Measurements from ENCODE around the gene TWF2.
A peak's percentile ranks its signal among the peaks of the same experiment; 100 is the strongest.
"Not testable (repeated sequence)": the region's sequence is repeated elsewhere in the genome, so short reads cannot be mapped to it uniquely, and the experiment has no call there.

The TWF2 gene

GRCh38 chr3:52238761-52239701, at the start of gene TWF2:
Gene TWF2 (minus strand): TSS chr3:52239158. CDS start chr3:52239016, 142 bp downstream.
- DNase-seq: peak; percentile 51

GRCh38 chr3:52288674-52289073, 49.7 kb upstream of the TWF2 start:
- DNase-seq: no peak

GRCh38 chr3:52286777-52287110, 47.8 kb upstream of the TWF2 start:
- no peak for DNase-seq

- not testable (repeated sequence) for DNase-seq
These were observed 45.1 kb upstream of the TWF2 start for GRCh38 chr3:52284051-52284450.

GRCh38 chr3:52283306-52283705, 44.3 kb upstream of the TWF2 start:
- no peak for DNase-seq

- peak; percentile 43 for DNase-seq
These were observed 43.2 kb upstream of the TWF2 start for GRCh38 chr3:52281981-52282801.

GRCh38 chr3:52280050-52280461, 41.1 kb upstream of the TWF2 start:
- no peak for DNase-seq

- no peak for DNase-seq
These were observed 40.6 kb upstream of the TWF2 start for GRCh38 chr3:52279596-52279995.

GRCh38 chr3:52278510-52279069, 39.6 kb upstream of the TWF2 start, which contains the start of gene WDR82:
Gene WDR82 (minus strand): TSS chr3:52278649. CDS start chr3:52278361, 288 bp downstream.
- peak; percentile 87 for DNase-seq

- no peak for DNase-seq
These were observed 39.1 kb upstream of the TWF2 start for GRCh38 chr3:52277972-52278509.

- peak; percentile 34 for DNase-seq
These were observed 38.4 kb upstream of the TWF2 start for GRCh38 chr3:52277071-52277964.

GRCh38 chr3:52274781-52275180, 35.8 kb upstream of the TWF2 start:
- not testable (repeated sequence) for DNase-seq

GRCh38 chr3:52272831-52273230, 33.9 kb upstream of the TWF2 start:
- no peak for DNase-seq

- DNase-seq: not testable (repeated sequence)
These were observed 33.2 kb upstream of the TWF2 start for GRCh38 chr3:52272172-52272571.

GRCh38 chr3:52270252-52270754, 31.3 kb upstream of the TWF2 start:
- no peak for DNase-seq

- DNase-seq: no peak
These were observed 30.8 kb upstream of the TWF2 start for GRCh38 chr3:52269776-52270175.

- no peak for DNase-seq
These were observed 29.1 kb upstream of the TWF2 start for GRCh38 chr3:52268036-52268435.

- DNase-seq: no peak
These were observed 26.4 kb upstream of the TWF2 start for GRCh38 chr3:52265387-52265786.

GRCh38 chr3:52262447-52262846, 23.5 kb upstream of the TWF2 start:
- DNase-seq: no peak

- DNase-seq: no peak
These were observed 20.5 kb upstream of the TWF2 start for GRCh38 chr3:52259448-52259847.

- DNase-seq: no peak
These were observed 20.1 kb upstream of the TWF2 start for GRCh38 chr3:52259035-52259434.

GRCh38 chr3:52257911-52258310, 19.0 kb upstream of the TWF2 start:
- DNase-seq: no peak
